GM21717 (cell line): ENCODE measurements around the gene ADGRG1.

Source experiments
- ATAC-seq: cut with Tn5 transposase; IDR thresholded peaks from one replicate; pipeline ENCODE4 v1.9.1; 2021; ENCODE audit warnings: mild to moderate bottlenecking, moderate library complexity; ENCODE audit not compliant: unreplicated experiment

ADGRG1 gene

GRCh38 chr16:57680842-57681375 lies 52.5 kb downstream of the ADGRG1 start:
- no peak for ATAC-seq

GRCh38 chr16:57681950-57682728 lies 53.7 kb downstream of the ADGRG1 start:
- ATAC-seq: no peak

- no peak for ATAC-seq
These were observed 54.6 kb downstream of the ADGRG1 start for GRCh38 chr16:57682809-57683635.

- no peak for ATAC-seq
These were observed 55.5 kb downstream of the ADGRG1 start for GRCh38 chr16:57683636-57684545.

GRCh38 chr16:57684626-57685358 lies 56.4 kb downstream of the ADGRG1 start:
- ATAC-seq: no peak

GRCh38 chr16:57685633-57686032 lies 57.2 kb downstream of the ADGRG1 start:
- ATAC-seq: no peak

- no peak for ATAC-seq
These were observed 58.1 kb downstream of the ADGRG1 start for GRCh38 chr16:57686577-57686976.

- ATAC-seq: no peak
These were observed 59.0 kb downstream of the ADGRG1 start for GRCh38 chr16:57687363-57687929.

GRCh38 chr16:57688487-57688986 lies 60.1 kb downstream of the ADGRG1 start:
- ATAC-seq: no peak

GRCh38 chr16:57688987-57689761 lies 60.7 kb downstream of the ADGRG1 start:
- ATAC-seq: no peak

- ATAC-seq: peak; percentile 73
These were observed 61.5 kb downstream of the ADGRG1 start for GRCh38 chr16:57689762-57690558.

GRCh38 chr16:57690782-57691471 lies 62.5 kb downstream of the ADGRG1 start:
- no peak for ATAC-seq

GRCh38 chr16:57692636-57693035 lies 64.2 kb downstream of the ADGRG1 start:
- ATAC-seq: no peak

GRCh38 chr16:57693550-57693949 lies 65.1 kb downstream of the ADGRG1 start:
- ATAC-seq: no peak

- ATAC-seq: no peak
These were observed 65.8 kb downstream of the ADGRG1 start for GRCh38 chr16:57694231-57694724.

GRCh38 chr16:57694725-57695679 lies 66.6 kb downstream of the ADGRG1 start, which contains the start of gene DRC7:
TSS of gene DRC7 (plus strand) at chr16:57694806. CDS start at chr16:57697950, 3,144 bp downstream.
- ATAC-seq: no peak
